ENCODE data around the gene PCGF3. TPM values are rescaled to one million over a fixed set of nuclear protein-coding genes. Genes with fewer than 3 reads are reported as not detected.
A peak's percentile ranks its signal among the peaks of the same experiment; 100 is the strongest.
"Not testable (repeated sequence)": the region's sequence is repeated elsewhere in the genome, so short reads cannot be mapped to it uniquely, and the experiment has no call there.

Gene PCGF3
- total and polyA plus RNA-seq, 2 experiments from 2014 or later, result 21.0 to 26.0 TPM

GRCh38 chr4:749698-750666 lies 44.4 kb downstream of the PCGF3 start:
- 0 out of 2 replicates have a peak, but pooled peaks cover 14% of the 10 kb centered on the region for H3K36me3 ChIP-seq (ENCODE audit: low read depth)
- TF ChIP-seq EZH2phosphoT487 (IDR thresholded peaks at IDR 0.05; ENCODE audit: insufficient read depth, low read depth), result no peak
- TF ChIP-seq EZH2 (IDR thresholded peaks at IDR 0.05; ENCODE audit: insufficient read depth, poor library complexity, severe bottlenecking), result no peak
- no peaks in the 10 kb centered on the region for H3K27me3 ChIP-seq (replicated peaks; ENCODE audit: insufficient read depth)
- H4K20me1 ChIP-seq (ENCODE audit: insufficient read depth), result no peaks in the 10 kb centered on the region
- in situ Hi-C loops (cut with MboI), result no loop called here
- 0 out of 2 replicates have a peak, but pooled peaks cover 8% of the 10 kb centered on the region for H3K4me1 ChIP-seq (ENCODE audit: insufficient read depth)
- no peaks in the 10 kb centered on the region for H3K9me2 ChIP-seq (ENCODE audit: insufficient read depth)
- H3F3A ChIP-seq (ENCODE audit: insufficient read depth), result peaks cover 13% of the 10 kb centered on the region; the same call in 1 of the 2 replicates
- H3K9ac ChIP-seq, result no peak overlapping the region
- H3K79me2 ChIP-seq (ENCODE audit: insufficient read depth), result peaks cover 55% of the 10 kb centered on the region
- H3K4me2 ChIP-seq (ENCODE audit: unreplicated experiment), result no peak overlapping the region
- H2AFZ ChIP-seq, result no peak overlapping the region
- no peak overlapping the region for H3K4me3 ChIP-seq
- H3K27ac ChIP-seq, result 0 out of 2 replicates have a peak overlapping the region, but pooled peaks have one; percentile 17
- WGBS, 2 experiments (ENCODE audit: low coverage in 1 of 2, low lambda C conversion rate in 2 of 2, missing lambda C conversion rate in 2 of 2), result 85 to 87% methylated on average over 20 of the region's 20 CpGs
- peak; percentile 54 for DNase-seq
- H3K9me3 ChIP-seq (ENCODE audit: low read depth), result no peaks in the 10 kb centered on the region

DNA sequence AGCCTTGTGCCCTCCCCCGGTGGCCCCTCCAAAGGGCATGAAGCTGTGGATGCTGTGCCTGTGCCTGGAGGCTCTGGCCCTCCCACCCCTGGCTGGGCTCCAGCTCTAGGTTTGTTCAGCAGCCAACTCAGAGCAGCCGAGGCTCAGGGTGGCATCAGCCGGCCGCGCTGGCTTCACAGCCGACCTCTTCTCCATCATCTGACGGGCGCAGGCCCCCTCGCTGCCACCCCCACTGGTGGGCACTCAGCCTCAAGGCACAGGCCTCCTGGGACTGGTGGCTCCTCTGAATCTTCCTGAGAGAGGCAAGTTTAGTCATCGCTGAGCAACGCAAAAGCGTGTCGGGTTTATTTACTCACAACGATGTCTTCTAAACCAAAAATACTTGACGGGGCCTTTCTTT lies 46.0 kb downstream of the PCGF3 start:
- TF ChIP-seq EZH2 (IDR thresholded peaks at IDR 0.05; ENCODE audit: insufficient read depth, poor library complexity, severe bottlenecking), result no peak
- TF ChIP-seq EZH2phosphoT487 (IDR thresholded peaks at IDR 0.05; ENCODE audit: insufficient read depth, low read depth), result no peak
- no peak overlapping the region for H3K9ac ChIP-seq
- H2AFZ ChIP-seq, result no peak overlapping the region
- H3K27ac ChIP-seq, result no peak overlapping the region
- 0 out of 2 replicates have a peak, but pooled peaks cover 8% of the 10 kb centered on the region for H3K4me1 ChIP-seq (ENCODE audit: insufficient read depth)
- H3K27me3 ChIP-seq (replicated peaks; ENCODE audit: insufficient read depth), result no peaks in the 10 kb centered on the region
- H3K79me2 ChIP-seq (ENCODE audit: insufficient read depth), result peaks cover 62% of the 10 kb centered on the region
- no peak overlapping the region for H3K4me2 ChIP-seq (ENCODE audit: unreplicated experiment)
- WGBS, 2 experiments (ENCODE audit: low coverage in 1 of 2, low lambda C conversion rate in 2 of 2, missing lambda C conversion rate in 2 of 2), result 84 to 87% methylated on average over 15 of the region's 15 CpGs
- H3K9me3 ChIP-seq (ENCODE audit: low read depth), result no peaks in the 10 kb centered on the region
- no peak for DNase-seq
- H3K36me3 ChIP-seq (ENCODE audit: low read depth), result 0 out of 2 replicates have a peak, but pooled peaks cover 17% of the 10 kb centered on the region
- no peaks in the 10 kb centered on the region for H4K20me1 ChIP-seq (ENCODE audit: insufficient read depth)
- in situ Hi-C loops (cut with MboI), result no loop called here
- H3K4me3 ChIP-seq, result no peak overlapping the region
- H3K9me2 ChIP-seq (ENCODE audit: insufficient read depth), result no peaks in the 10 kb centered on the region
- peaks cover 13% of the 10 kb centered on the region; the same call in 1 of the 2 replicates for H3F3A ChIP-seq (ENCODE audit: insufficient read depth)

- Histone ChIP-seq H3K4me1 (ENCODE audit: insufficient read depth) (0 out of 2 replicates have a peak, but pooled peaks cover 8% of the 10 kb centered on the region), H3K4me3 (no peak overlapping the region), H3F3A (ENCODE audit: insufficient read depth) (peaks cover 13% of the 10 kb centered on the region; the same call in 1 of the 2 replicates), H4K20me1 (ENCODE audit: insufficient read depth) (no peaks in the 10 kb centered on the region), H3K27ac (no peak overlapping the region), H3K9me3 (ENCODE audit: low read depth) (no peaks in the 10 kb centered on the region), H3K79me2 (ENCODE audit: insufficient read depth) (peaks cover 64% of the 10 kb centered on the region), H3K36me3 (ENCODE audit: low read depth) (peaks cover 19% of the 10 kb centered on the region; the same call in 1 of the 2 replicates), H3K4me2 (ENCODE audit: unreplicated experiment) (no peak overlapping the region), H3K9ac (no peak overlapping the region), H3K9me2 (ENCODE audit: insufficient read depth) (no peaks in the 10 kb centered on the region), H3K27me3 (replicated peaks; ENCODE audit: insufficient read depth) (no peaks in the 10 kb centered on the region), H2AFZ (no peak overlapping the region)
- no peak for TF ChIP-seq EZH2phosphoT487 (IDR thresholded peaks at IDR 0.05; ENCODE audit: insufficient read depth, low read depth)
- TF ChIP-seq EZH2 (IDR thresholded peaks at IDR 0.05; ENCODE audit: insufficient read depth, poor library complexity, severe bottlenecking), result no peak
- in situ Hi-C loops (cut with MboI), result no loop called here
- DNase-seq, result no peak
- 94 to 95% methylated on average over 16 to 25 of the region's 25 CpGs for WGBS, 2 experiments (ENCODE audit: low coverage in 1 of 2, low lambda C conversion rate in 2 of 2, missing lambda C conversion rate in 2 of 2)
These were observed 46.7 kb downstream of the PCGF3 start for GRCh38 chr4:752196-752861.

DNA sequence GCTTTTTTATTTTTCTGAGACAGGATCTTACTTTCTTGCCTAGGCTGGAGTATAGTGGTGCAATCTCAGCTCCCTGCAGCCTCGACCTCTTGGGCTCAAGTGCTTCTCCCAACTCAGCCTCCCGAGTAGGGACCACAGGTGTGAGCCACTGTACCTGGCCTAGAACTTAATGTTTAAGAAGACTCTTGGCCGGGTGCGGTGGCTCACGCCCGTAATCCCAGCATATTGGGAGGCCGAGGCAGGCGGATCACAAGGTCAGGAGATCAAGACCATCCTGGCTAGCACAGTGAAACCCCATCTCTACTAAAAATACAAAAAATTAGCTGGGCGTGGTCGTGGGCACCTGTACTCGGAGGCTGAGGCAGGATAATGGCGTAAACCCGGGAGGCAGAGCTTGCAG lies 47.6 kb downstream of the PCGF3 start:
- H3K9ac ChIP-seq; H3K4me2 ChIP-seq (ENCODE audit: unreplicated experiment); H4K20me1 ChIP-seq (ENCODE audit: insufficient read depth); in situ Hi-C loops (cut with MboI); H2AFZ ChIP-seq; DNase-seq; H3K27me3 ChIP-seq (replicated peaks; ENCODE audit: insufficient read depth); H3K9me3 ChIP-seq (ENCODE audit: low read depth); H3F3A ChIP-seq (ENCODE audit: insufficient read depth); H3K4me3 ChIP-seq; H3K9me2 ChIP-seq (ENCODE audit: insufficient read depth); H3K4me1 ChIP-seq (ENCODE audit: insufficient read depth); H3K27ac ChIP-seq: not testable (repeated sequence)
- H3K79me2 ChIP-seq (ENCODE audit: insufficient read depth), result peaks cover 64% of the 10 kb centered on the region
- WGBS, 2 experiments (ENCODE audit: low coverage in 1 of 2, low lambda C conversion rate in 2 of 2, missing lambda C conversion rate in 2 of 2), result 94 to 99% methylated on average over 13 of the region's 13 CpGs
- peaks cover 23% of the 10 kb centered on the region; the same call in 1 of the 2 replicates for H3K36me3 ChIP-seq (ENCODE audit: low read depth)

All from GM23248 (cell line).